GM12878 (cell line): ENCODE data around the gene ELMOD3.

Experiments
- EZH2 ChIP-seq: IDR thresholded peaks from 2 replicates; pipeline ENCODE4 v1.6.1; 2012; ENCODE audit warnings: low read depth, mild to moderate bottlenecking, control low read depth, inconsistent platforms, low read length, borderline replicate concordance; ENCODE audit not compliant: control insufficient read depth
- NR2C2 ChIP-seq: IDR thresholded peaks from 2 replicates; pipeline ENCODE4 v1.6.1; 2011; ENCODE audit warnings: borderline replicate concordance, low read depth; ENCODE audit not compliant: control insufficient read depth, insufficient read length

DNA sequence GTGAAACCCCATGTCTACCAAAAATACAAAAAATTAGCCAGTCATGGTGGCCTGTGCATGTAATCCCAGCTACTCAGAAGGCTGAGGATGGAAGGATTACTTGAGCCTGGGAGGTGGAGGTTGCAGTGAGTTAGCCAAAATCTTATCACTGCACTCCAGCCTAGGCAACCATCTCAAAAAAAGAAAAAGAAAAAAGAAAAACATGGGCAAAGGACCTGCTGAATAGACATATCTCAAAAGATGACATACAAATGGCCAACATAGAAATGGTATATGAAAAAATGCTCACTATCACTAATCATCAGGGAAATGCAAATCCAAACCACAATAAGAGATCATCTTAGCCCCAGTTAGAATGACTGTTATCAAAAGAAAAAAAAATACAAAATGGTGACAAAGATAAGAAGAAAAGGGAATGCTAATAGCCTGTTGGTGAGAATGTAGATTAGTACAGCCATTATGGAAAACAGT, 25.4 kb upstream of the ELMOD3 start:
- TF ChIP-seq EZH2 = no peak
- no peak for TF ChIP-seq NR2C2
